ENCODE results near the gene DKKL1.
"Not testable (repeated sequence)": the region's sequence is repeated elsewhere in the genome, so short reads cannot be mapped to it uniquely, and the experiment has no call there.

The DKKL1 gene

GRCh38 chr19:49362929-49363267 is 779 bp upstream of the DKKL1 start:
- Histone ChIP-seq H3K9ac (ENCODE audit: insufficient read length) (peak overlapping the region; percentile 99), H3K4me3 (peak overlapping the region; percentile 98), H3K27ac (peak overlapping the region; percentile 98), H3K9me3 (ENCODE audit: low read depth, low read length) (no peaks in the 10 kb centered on the region), H3K36me3 (ENCODE audit: insufficient read depth, low read length) (peaks cover 24% of the 10 kb centered on the region)
- no peak for TF ChIP-seq EZH2 (IDR thresholded peaks at IDR 0.05)
- TF ChIP-seq POLR2AphosphoS5 (IDR thresholded peaks at IDR 0.05; ENCODE audit: borderline replicate concordance, low read depth, low read length): no peak
- TF ChIP-seq FOXP2 (optimal IDR thresholded peaks at IDR 0.05; ENCODE audit: control extremely low read depth, extremely low read length, insufficient read depth): no peak
- no peak for DNase-seq (ENCODE audit: low read depth, low spot score)

- no peak for DNase-seq (ENCODE audit: low read depth, low spot score)
- Histone ChIP-seq H3K9ac (ENCODE audit: insufficient read length) (peak overlapping the region; percentile 43), H3K9me3 (ENCODE audit: low read depth, low read length) (no peaks in the 10 kb centered on the region), H3K36me3 (ENCODE audit: insufficient read depth, low read length) (peaks cover 10% of the 10 kb centered on the region), H3K4me3 (peak overlapping the region; percentile 98), H3K27ac (peak overlapping the region; percentile 98)
- TF ChIP-seq FOXP2 (optimal IDR thresholded peaks at IDR 0.05; ENCODE audit: control extremely low read depth, extremely low read length, insufficient read depth) (no peak), EZH2 (IDR thresholded peaks at IDR 0.05) (no peak), POLR2AphosphoS5 (IDR thresholded peaks at IDR 0.05; ENCODE audit: borderline replicate concordance, low read depth, low read length) (no peak)
Measured at GRCh38 chr19:49364083-49364737, 533 bp downstream of the DKKL1 start.

- Histone ChIP-seq H3K27ac (no peak overlapping the region), H3K9me3 (ENCODE audit: low read depth, low read length) (0 out of 2 replicates have a peak, but pooled peaks cover 4% of the 10 kb centered on the region)
Measured at GRCh38 chr19:49366110-49366509, 2.4 kb downstream of the DKKL1 start.

GRCh38 chr19:49368711-49369358 is 5.2 kb downstream of the DKKL1 start:
- no peak overlapping the region for H3K4me3 ChIP-seq
- H3K27ac ChIP-seq: no peak overlapping the region
- H3K36me3 ChIP-seq (ENCODE audit: insufficient read depth, low read length): no peaks in the 10 kb centered on the region
- no peak overlapping the region for H3K9ac ChIP-seq (ENCODE audit: insufficient read length)
- TF ChIP-seq POLR2AphosphoS5 (IDR thresholded peaks at IDR 0.05; ENCODE audit: borderline replicate concordance, low read depth, low read length) (no peak), EZH2 (IDR thresholded peaks at IDR 0.05) (no peak), FOXP2 (optimal IDR thresholded peaks at IDR 0.05; ENCODE audit: control extremely low read depth, extremely low read length, insufficient read depth) (no peak)
- H3K9me3 ChIP-seq (ENCODE audit: low read depth, low read length): 0 out of 2 replicates have a peak, but pooled peaks cover 4% of the 10 kb centered on the region
- no peak for DNase-seq (ENCODE audit: low read depth, low spot score)

More at GRCh38 chr19:49366110-49366509, 2.4 kb downstream of the DKKL1 start:
- no peak for DNase-seq (ENCODE audit: low read depth, low spot score)
- H3K36me3 ChIP-seq (ENCODE audit: insufficient read depth, low read length): no peaks in the 10 kb centered on the region
- H3K9ac ChIP-seq (ENCODE audit: insufficient read length): no peak overlapping the region
- H3K4me3 ChIP-seq: no peak overlapping the region
- no peak for TF ChIP-seq POLR2AphosphoS5 (IDR thresholded peaks at IDR 0.05; ENCODE audit: borderline replicate concordance, low read depth, low read length)

GRCh38 chr19:49371184-49371583 is 7.5 kb downstream of the DKKL1 start:
- DNase-seq (ENCODE audit: low read depth, low spot score): no peak
- TF ChIP-seq POLR2AphosphoS5 (IDR thresholded peaks at IDR 0.05; ENCODE audit: borderline replicate concordance, low read depth, low read length) (no peak), FOXP2 (optimal IDR thresholded peaks at IDR 0.05; ENCODE audit: control extremely low read depth, extremely low read length, insufficient read depth) (no peak), EZH2 (IDR thresholded peaks at IDR 0.05) (no peak)
- Histone ChIP-seq H3K36me3 (ENCODE audit: insufficient read depth, low read length) (no peaks in the 10 kb centered on the region), H3K9ac (ENCODE audit: insufficient read length) (no peak overlapping the region), H3K27ac (no peak overlapping the region), H3K4me3 (no peak overlapping the region), H3K9me3 (ENCODE audit: low read depth, low read length) (0 out of 2 replicates have a peak, but pooled peaks cover 4% of the 10 kb centered on the region)

- not testable (repeated sequence) for H3K4me3 ChIP-seq; H3K9me3 ChIP-seq (ENCODE audit: low read depth, low read length); DNase-seq (ENCODE audit: low read depth, low spot score); H3K27ac ChIP-seq; H3K36me3 ChIP-seq (ENCODE audit: insufficient read depth, low read length); H3K9ac ChIP-seq (ENCODE audit: insufficient read length)
Measured at GRCh38 chr19:49373174-49373573, 9.5 kb downstream of the DKKL1 start.

- DNase-seq (ENCODE audit: low read depth, low spot score): no peak
- H3K27ac ChIP-seq: no peak overlapping the region
- no peak overlapping the region for H3K9ac ChIP-seq (ENCODE audit: insufficient read length)
- H3K9me3 ChIP-seq (ENCODE audit: low read depth, low read length): 0 out of 2 replicates have a peak, but pooled peaks cover 2% of the 10 kb centered on the region
- no peak overlapping the region for H3K4me3 ChIP-seq
- TF ChIP-seq POLR2AphosphoS5 (IDR thresholded peaks at IDR 0.05; ENCODE audit: borderline replicate concordance, low read depth, low read length) (no peak), EZH2 (IDR thresholded peaks at IDR 0.05) (no peak), FOXP2 (optimal IDR thresholded peaks at IDR 0.05; ENCODE audit: control extremely low read depth, extremely low read length, insufficient read depth) (no peak)
- H3K36me3 ChIP-seq (ENCODE audit: insufficient read depth, low read length): no peaks in the 10 kb centered on the region
Measured at GRCh38 chr19:49374665-49375434, 11.2 kb downstream of the DKKL1 start.

- DNase-seq (ENCODE audit: low read depth, low spot score): no peak
- Histone ChIP-seq H3K4me3 (no peak overlapping the region), H3K9me3 (ENCODE audit: low read depth, low read length) (no peaks in the 10 kb centered on the region; the same call in 1 of the 2 replicates), H3K27ac (no peak overlapping the region), H3K9ac (ENCODE audit: insufficient read length) (no peak overlapping the region), H3K36me3 (ENCODE audit: insufficient read depth, low read length) (no peaks in the 10 kb centered on the region)
- TF ChIP-seq EZH2 (IDR thresholded peaks at IDR 0.05) (no peak), POLR2AphosphoS5 (IDR thresholded peaks at IDR 0.05; ENCODE audit: borderline replicate concordance, low read depth, low read length) (no peak), FOXP2 (optimal IDR thresholded peaks at IDR 0.05; ENCODE audit: control extremely low read depth, extremely low read length, insufficient read depth) (no peak)
Measured at GRCh38 chr19:49378512-49378911, 14.8 kb downstream of the DKKL1 start.
